NCI-H524 treated with DMSO at 0.1 percent for 48 hours (cell line): ENCODE results near the gene DNAJC2.

Source experiments
- DNase-seq: peaks from one replicate; lab custom pipeline; 2025; lab: John Stamatoyannopoulos, UW

The DNAJC2 gene, protein sequence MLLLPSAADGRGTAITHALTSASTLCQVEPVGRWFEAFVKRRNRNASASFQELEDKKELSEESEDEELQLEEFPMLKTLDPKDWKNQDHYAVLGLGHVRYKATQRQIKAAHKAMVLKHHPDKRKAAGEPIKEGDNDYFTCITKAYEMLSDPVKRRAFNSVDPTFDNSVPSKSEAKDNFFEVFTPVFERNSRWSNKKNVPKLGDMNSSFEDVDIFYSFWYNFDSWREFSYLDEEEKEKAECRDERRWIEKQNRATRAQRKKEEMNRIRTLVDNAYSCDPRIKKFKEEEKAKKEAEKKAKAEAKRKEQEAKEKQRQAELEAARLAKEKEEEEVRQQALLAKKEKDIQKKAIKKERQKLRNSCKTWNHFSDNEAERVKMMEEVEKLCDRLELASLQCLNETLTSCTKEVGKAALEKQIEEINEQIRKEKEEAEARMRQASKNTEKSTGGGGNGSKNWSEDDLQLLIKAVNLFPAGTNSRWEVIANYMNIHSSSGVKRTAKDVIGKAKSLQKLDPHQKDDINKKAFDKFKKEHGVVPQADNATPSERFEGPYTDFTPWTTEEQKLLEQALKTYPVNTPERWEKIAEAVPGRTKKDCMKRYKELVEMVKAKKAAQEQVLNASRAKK

DNA sequence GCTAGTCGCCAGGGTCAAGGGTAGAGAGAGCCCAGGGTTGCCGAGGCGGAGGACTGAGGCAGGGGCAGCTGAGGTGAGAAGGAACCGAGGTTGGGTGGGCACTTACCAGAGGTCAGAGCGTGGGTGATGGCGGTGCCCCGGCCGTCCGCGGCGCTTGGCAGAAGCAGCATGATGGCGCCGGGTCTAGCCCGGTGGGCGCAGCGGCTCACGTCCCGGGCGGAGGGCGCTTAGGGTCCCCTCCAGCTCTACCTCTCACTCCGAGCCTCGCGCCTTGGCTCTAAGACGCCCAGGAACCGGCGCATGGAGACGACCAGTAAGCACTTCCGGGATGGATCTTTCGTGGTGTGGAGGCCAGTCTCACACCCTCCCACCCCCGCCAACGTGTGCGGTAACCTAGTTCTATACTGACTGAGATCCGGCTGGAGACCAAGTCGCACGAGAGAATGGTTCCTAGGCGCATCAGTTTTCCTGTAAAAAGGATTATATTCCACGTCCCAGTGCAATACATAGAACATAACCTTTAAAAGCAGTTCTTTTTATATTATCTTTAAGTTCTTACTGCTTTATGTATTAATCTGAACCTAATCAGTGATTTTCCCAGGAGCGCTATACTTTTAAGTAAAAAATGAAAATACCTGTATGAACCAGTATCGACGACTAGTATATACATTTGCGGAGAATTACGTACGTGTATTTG is at the start of gene DNAJC2:
Gene DNAJC2 (minus strand): TSS at position 315 of the 697 bp plus-strand sequence. CDS start 145 bp downstream, at position 170.
- peak; percentile 56 for DNase-seq

DNA sequence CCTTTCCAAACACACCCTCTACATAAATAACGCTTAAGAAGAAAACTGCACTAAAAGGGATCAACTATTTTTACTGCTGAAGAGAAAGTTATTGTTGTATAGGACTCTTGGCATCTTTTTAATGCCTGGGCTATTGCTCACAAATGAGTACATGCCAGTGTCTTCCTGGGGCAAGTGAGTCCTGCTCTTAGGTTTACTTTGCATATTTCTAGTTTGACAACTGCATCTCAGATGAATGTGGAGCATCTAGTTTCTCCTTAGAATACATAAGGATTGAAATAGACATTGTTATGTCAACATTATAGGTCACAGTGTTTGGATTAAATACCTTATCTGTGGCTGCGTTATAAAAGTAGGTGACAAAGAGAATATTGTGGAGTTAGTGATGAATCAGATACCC is 47.4 kb upstream of the DNAJC2 start:
- DNase-seq: no peak

DNA sequence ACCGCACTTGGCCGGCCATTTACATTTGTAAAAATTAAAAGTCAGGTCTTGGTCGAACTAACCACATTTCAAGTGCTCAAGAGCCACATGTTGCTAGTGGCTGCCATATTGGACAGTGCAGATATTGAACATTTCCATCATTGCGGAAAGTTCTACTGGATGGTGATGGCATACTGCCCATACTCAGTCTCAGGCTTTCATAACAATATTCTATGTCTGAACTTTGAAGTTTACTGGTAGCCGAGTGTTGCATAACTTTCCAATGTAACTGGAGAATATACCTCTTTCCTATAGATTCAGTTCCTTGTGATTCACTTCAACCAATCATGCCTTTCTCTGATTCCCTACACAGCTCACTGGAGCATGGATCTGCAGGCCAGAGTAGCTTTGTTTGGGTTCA is 46.6 kb upstream of the DNAJC2 start:
- no peak for DNase-seq

DNA sequence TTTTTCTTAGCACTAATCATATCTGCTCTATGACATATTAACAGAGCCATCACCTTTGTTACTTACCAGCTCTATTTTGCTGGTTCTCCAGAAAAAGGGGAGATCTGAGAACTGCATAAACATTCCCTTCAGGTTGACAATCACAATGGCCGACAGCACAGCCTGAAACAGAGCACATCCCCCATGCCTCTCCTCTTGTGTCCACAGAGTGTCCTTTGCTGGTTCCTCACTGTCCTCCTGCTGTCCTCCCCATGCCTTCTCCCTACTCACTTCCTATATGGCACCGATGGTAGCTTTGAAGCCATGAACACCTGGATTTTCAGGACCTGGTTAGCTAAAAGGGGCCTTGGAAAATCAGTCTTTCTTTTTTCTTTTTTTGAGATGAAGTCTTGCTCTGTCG is 44.7 kb upstream of the DNAJC2 start:
- no peak for DNase-seq

DNA sequence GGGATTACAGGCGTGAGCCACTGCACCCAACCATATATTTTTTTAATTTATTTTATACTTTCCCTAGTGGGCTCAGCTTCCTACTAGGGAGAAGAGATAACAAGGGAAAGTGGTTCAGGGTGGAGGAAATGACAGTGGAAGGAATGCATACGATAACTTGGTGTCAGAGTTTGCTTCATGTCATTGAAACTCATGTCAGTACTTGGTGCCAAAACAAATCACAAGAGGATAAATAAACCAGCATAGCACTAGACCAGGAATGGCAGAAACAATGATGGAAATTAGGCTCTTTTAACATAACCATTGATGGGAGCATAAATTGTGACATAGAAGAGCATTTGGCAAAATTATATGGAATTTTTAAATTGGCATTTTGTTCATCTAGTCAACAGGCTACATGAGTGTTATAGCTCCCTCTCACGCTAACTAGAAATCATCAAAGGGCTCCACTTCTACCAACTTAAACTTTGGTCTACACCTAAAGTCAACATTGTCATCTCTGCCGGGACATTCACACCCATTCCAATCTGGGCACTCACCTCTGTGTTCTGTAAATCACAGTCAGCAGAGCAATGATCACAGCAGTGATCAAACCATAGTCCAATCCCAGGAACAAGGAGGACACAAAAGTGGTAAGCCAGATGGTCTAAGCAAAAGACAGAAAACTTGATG is 44.0 kb upstream of the DNAJC2 start:
- no peak for DNase-seq

DNA sequence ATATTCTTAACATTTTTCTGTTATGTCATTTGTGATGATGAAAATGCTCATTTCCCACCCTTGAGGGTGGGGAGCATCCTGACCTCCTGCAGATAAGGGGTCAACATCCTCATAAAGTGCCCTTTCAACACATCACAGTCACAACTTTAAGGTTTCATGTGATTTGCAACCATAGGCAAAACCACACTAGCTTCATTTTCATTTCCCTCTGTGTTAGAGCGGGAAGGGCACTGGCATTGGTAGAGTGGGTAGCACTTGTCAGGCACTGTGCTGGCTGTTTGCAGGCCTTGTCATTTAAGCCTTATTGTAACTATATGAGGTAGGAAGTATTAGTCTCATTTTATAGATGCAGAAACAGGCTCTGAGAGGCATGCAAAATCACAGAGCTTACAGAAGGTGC is 42.7 kb upstream of the DNAJC2 start:
- no peak for DNase-seq

DNA sequence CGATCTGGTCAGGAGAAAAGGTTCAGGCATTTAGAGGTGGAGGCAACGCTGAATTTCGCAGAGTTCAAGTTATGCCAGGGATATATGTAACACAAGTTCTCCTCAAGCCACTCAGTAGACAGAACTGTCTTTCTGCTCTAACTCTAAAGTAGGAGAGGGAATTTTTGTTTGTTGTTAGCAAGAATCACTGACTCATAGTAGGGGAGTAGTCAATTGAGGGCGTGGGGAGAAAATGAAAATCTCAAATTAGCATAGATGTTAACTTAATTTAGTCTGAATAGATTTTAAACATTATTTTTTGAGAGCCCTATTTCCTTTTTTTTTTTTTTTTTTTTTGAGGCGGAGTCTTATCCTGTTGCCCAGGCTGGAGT is 37.5 kb upstream of the DNAJC2 start:
- DNase-seq: no peak

DNA sequence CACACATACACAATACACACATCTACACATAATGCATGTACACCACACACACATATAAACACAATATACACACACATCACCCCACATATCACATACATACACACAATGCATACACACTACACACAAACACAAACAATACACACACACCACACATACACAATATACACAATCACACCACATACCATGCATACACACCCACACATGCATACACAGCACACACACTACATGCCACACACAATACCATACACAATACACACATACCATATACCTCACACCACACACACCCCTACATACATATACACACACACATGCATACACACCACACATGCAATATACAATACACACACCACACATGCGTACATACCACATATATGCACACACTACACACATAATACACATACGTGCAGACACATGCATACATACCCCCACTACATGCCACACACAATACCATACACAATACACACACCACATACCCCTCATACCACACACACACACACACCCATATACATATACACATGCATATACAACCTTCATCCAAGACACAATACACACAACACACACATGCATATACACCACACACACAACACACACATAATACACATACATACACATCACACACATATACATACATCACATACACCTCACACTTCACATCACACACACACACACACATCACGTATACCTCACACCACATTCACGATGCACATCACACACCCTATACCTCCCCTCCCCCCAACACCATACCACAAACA is 36.9 kb upstream of the DNAJC2 start:
- DNase-seq: no peak

DNA sequence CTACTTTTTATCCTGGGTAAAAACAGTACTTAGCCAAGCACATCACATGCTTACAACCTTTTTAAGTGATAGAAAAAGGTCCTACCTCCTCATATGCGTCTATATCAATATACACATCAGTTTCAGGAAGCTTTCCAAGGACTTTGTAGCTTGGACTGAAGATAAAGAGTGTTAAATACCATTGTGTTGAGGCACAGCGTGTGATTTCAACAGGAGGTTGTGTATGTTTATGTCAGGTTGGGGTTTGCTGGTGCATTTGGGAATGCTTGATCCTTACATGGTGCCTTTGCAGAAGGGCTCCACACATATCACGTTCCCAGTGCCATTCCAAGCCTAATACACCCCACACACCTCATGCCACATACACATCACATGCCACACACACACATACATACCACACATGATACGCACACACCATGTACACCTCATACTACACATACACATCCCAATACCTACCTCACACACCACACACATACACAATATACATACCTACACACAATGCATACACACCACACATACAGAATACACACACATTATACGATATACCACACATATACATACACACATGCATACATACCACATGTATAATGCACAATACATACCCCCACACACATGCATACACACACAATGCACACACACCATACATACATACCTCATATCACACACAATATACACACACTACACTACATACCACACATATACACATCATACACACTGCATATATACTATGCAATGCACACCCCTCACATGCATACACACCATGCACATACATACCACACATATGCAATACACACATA is 36.0 kb upstream of the DNAJC2 start:
- DNase-seq: no peak

DNA sequence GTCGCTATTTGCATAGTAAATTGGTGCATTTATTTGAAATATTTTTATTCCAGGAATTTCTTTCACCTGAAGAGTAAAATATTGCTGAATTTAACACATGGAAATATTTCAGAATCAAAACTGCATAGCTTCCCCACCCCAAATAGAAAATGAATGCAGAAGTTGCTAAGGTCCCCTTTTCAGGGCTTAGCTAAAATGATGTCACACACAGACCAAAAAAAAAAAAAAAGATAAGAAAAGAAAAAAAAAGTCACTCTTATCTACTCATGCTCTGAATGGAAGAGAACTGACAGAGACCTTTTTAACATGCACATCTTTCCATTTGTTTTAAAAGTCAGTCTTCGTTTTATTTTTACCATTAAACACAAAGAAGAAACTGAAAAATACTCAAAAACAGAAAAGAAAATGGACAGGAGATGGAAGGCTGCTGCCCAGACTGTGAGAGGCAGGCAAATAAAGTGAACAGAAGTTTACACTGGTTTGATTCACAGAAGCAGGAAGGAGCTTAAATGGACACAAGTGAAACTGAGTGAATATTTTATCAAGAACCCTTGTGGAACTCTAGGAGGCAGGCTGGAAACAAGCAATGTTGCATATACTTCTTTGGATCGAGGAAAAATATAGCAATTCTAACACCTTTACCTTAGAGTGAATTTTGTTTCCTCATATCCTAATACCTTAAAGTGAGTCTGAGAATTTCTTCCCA is 34.9 kb upstream of the DNAJC2 start:
- DNase-seq: no peak

DNA sequence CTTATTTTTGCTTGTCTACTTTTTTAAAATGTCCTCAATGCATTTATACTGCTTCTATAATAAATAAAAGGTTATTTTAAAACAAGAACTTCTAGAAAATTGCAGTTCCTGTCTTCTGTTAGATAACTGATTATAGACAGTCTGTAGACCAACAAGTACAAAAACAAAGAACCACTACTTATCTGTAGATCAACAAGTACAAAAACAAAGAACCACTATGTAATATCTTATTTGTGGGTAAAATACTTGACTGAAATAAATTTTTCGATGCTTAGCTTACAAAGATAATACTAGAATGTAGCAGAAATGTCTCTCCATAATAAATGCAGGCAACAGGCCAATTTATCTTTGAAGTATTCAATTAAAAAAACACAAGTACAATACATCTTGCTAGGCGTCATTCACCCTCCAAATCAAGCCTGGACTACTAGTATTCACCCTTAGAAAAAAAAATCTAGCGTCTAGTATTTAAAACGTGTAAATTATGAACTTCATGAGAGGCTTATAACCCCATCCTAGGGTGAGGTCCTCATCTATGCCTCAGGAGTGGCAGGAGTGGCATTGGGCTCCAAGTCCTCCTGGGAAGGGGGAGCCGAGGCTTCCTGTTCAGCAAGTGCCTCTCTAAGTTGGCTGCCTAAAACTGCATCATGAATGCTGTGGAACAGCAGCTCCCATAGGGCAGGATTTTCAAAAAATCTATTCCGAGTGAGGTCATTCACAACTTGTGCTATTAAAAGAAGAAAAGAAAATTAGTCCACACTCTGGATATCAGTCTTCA is 29.5 kb upstream of the DNAJC2 start:
- DNase-seq: no peak

DNA sequence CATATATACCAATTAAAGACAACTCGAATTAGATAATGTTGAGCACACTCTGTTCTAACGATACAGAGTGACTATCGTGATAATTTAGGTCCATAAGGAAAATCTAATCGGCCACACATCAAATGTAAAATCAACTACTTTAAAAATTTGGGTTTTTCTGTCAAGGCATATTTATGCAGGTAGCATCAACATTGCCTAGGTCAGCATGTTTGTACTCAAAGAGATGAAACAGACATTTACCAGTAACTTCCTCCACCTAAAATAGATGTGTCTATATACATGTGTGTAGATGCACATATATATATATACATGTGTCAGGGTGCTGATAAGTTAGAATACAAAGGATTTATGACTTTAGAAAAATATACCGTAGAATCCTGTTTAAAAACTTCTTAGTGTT is 24.9 kb upstream of the DNAJC2 start:
- no peak for DNase-seq

DNA sequence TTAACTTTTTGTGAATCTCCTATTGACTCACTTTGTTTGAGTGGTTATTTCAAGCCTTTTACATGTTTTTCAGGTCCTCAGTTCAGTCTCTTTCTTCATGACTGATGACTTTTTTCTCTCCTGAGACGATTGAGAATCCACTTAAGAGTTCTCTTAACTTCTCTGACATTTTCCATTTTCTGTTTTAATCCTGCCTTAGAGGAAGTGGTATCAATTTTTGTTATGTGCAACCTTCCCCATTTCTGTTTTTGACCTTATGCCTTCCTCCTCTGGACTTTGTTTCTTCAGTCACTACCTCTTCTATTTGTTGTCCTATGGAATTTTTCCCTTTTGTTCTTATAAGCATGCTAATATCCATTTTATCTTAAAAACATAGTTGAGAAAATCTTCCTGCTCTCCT is 5.2 kb upstream of the DNAJC2 start:
- no peak for DNase-seq

DNA sequence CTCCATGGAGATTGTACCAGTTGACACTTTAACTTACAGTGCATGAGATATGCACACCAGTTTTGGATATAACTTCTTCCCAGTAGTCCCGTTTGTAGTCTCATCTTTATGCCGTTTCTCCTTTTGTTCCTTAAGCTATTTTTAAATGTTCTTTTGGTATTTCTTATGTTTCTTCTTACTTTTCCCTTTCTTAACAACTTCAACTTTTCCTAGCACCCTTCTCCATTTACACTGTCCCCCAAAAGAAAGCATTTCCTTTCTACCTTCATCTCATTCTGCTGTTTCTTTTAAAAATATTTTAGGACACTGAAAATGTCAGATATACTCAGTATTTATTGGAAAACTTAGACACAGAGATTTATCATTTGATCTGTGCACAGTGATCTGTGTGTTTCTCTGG is 4.4 kb upstream of the DNAJC2 start:
- no peak for DNase-seq

DNA sequence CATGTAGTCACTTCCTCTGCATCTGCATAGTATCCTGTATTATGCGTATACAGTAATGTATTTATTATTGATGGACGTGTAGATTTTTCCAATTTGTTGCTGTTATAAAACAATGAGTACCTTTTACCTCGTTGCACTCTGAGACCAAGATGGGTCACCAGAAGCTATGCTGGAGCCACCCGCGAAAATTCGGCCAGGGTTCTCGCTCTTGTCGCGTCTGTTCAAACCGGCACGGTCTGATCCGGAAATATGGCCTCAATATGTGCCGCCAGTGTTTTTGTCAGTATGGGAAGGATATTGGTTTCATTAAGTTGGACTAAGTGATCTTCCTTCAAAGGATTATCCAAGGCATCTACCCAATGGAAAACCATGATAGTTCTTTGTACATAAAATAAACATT is 3.9 kb upstream of the DNAJC2 start:
- no peak for DNase-seq

DNA sequence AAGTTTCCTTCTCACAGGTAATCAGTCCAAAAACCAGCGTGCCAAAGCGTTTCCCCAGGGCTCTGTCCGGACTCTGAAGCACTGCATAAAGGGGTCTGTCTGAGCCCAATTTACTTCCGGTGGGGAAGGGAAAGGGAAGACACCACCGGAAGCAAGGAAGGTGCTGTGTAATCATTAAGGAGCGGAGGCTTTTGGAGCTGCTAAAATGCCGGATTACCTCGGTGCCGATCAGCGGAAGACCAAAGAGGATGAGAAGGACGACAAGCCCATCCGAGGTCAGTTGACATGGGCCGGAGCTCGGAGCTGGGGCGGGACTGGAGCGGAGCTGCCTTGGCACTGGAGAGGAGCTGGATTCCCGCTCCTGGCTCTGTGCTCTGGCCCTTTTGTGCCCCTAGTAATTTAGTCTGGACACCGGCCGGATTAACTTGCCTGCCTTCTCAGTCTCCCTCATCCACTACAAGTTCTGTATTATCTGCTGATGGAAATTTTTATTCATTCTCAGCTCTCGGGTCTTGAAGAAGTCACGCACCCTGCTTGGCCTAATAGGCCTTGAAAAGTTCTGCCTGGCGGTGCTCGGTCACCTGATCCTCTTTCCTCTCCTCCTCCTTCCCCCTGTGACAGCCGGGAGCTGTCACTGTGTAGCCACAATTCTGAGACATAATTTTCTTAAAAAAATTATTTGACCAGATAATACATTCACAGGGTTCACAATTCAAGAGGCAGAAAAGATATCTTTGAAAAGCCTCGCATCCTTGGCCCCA is 3.1 kb upstream of the DNAJC2 start, which contains the start of gene PSMC2:
Gene PSMC2 (plus strand): TSS at position 137 of the 761 bp plus-strand sequence. CDS start 69 bp downstream, at position 206.
- DNase-seq: peak; percentile 75

DNA sequence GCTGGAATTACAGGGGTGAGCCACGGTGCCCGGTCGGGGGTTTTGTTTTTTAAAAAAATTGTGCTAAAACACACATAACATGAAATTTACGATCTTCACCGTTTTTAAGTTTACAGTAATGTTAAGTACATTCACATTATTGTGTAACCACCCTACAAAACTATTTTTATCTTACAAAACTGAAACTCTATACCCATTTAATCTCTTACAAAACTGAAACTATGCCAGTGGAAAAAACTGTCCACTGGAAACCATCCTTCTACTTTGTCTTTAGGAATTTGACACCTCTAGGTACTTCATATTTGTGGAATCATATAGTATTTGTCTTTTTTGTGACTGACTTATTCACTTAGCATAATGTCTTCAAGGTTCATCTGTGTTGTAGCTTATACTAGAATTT is 1.8 kb upstream of the DNAJC2 start:
- DNase-seq: no peak

DNA sequence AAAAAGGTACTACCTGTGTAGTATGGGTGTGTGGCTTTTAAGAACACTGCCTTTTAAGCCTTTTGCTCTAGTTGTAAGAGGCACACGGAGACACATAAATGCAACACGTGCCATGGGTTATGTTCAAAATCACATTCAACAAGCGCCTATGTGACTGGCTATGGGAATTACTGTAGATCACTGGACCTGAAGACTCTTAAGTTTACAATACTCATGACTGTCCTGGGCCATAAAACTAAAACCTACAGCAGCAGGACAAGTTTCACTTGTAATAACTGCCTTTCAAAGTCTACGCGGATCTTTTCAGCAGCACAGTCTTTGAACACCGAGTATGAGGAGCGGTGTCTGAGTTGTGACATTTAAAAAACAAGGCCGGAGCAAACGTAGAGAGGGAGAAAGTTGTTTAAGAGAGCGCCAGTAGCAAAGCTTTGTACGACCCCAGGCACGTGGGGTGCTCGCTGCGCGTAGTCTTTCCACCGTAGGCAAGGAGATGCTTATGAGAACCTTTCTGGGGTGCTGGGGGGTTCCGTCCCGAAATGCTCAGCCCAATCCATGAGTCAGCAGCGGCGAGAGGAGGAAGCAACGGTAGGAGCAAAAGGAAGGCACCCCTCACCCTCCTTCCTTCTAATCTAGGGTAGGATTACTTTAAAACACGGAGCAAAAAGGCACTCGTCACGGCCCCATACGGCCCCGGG is 662 bp downstream of the DNAJC2 start:
- no peak for DNase-seq
